Astrocyte of the cerebellum (primary cell): ENCODE results near the gene QRSL1.
A peak's percentile ranks its signal among the peaks of the same experiment; 100 is the strongest.

ENCODE experiments used
- DNase-seq: peaks from one replicate; pipeline ENCODE4 v3.0.0-alpha.2; 2011; ENCODE audit warnings: low read depth
- H3K4me3 ChIP-seq: 2 replicates; pipeline ENCODE4 v1.5.1; 2011; ENCODE audit warnings: mild to moderate bottlenecking, low read depth, low read length, moderate library complexity
- CTCF ChIP-seq: IDR thresholded peaks from 2 replicates; pipeline ENCODE4 v1.5.1; 2012; ENCODE audit warnings: low read length, low read depth, moderate library complexity, mild to moderate bottlenecking; ENCODE audit errors: missing control alignments
- in situ Hi-C: cut with HindIII; loops from 2 replicates; pipeline ENCODE4 v1.10.0; 2017; ENCODE audit warnings: low sequenced_read_pairs

Gene QRSL1

GRCh38 chr6:106600329-106600728 is 29.0 kb upstream of the QRSL1 start:
- in situ Hi-C loops: no loop called here
- TF ChIP-seq CTCF: no peak
- no peak overlapping the region for H3K4me3 ChIP-seq
- DNase-seq: no peak

GRCh38 chr6:106608080-106608668 is 21.2 kb upstream of the QRSL1 start:
- in situ Hi-C loops: no loop called here
- DNase-seq: no peak
- peak; percentile 51 for TF ChIP-seq CTCF
- no peak overlapping the region for H3K4me3 ChIP-seq

GRCh38 chr6:106609699-106610098 is 19.7 kb upstream of the QRSL1 start:
- peak; percentile 55 for TF ChIP-seq CTCF
- no peak for DNase-seq
- no peak overlapping the region for H3K4me3 ChIP-seq
- in situ Hi-C loops: no loop called here

- no peak for TF ChIP-seq CTCF
- in situ Hi-C loops: no loop called here
- H3K4me3 ChIP-seq: no peak overlapping the region
- no peak for DNase-seq
Measured at GRCh38 chr6:106611030-106611429, 18.3 kb upstream of the QRSL1 start.

- H3K4me3 ChIP-seq: no peak overlapping the region
- in situ Hi-C loops: no loop called here
- DNase-seq: no peak
- no peak for TF ChIP-seq CTCF
Measured at GRCh38 chr6:106612671-106613416, 16.5 kb upstream of the QRSL1 start.

- DNase-seq: no peak
- no peak for TF ChIP-seq CTCF
- in situ Hi-C loops: no loop called here
- H3K4me3 ChIP-seq: no peak overlapping the region
Measured at GRCh38 chr6:106613590-106613989, 15.8 kb upstream of the QRSL1 start.
